Endothelial cell of umbilical vein (primary cell): Measurements from ENCODE around the gene SAP130.

Experiments used
- EZH2 ChIP-seq: IDR thresholded peaks from 2 replicates; pipeline ENCODE4 v1.6.1; 2012; ENCODE audit warnings: borderline replicate concordance, low read depth, mild to moderate bottlenecking, moderate library complexity, low read length, inconsistent platforms; ENCODE audit not compliant: severe bottlenecking
- POLR2A ChIP-seq: IDR thresholded peaks from 2 replicates; pipeline ENCODE4 v1.6.1; 2012; ENCODE audit warnings: low read depth, mild to moderate bottlenecking, control low read depth, low read length
- TF ChIP-seq, protein P1 (sequence below), 2 donors: IDR thresholded peaks; 1 replicate in 1 of 2; 2 replicates in 1 of 2; pipeline ENCODE4 v1.5.1; 2011; ENCODE audit warnings: low read length in 2 of 2, mild to moderate bottlenecking in 2 of 2, moderate library complexity in 2 of 2, control low read depth in 1 of 2, inconsistent platforms in 1 of 2, low read depth in 1 of 2; ENCODE audit not compliant: insufficient read depth in 1 of 2; ENCODE audit errors: extremely low read depth in 1 of 2

DNA sequence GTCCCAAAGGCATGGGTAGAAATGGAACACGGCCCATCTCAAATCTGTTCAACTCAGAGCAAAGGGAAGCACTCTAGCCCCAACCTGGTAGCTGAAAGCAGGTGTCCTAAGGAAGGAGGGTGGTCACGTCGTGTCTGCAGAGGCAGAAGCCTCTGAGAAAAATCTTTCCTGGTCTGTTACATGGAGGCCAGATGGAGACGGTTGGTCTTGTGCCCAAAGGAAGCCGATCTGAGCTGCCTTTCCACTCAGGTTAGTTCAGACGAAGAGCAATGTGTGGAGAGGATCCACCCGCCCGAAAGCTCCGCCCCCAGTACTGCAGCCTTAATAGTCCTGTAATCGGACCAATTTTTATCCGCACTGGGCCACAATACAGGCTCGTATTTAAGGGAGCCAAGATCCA is 87.2 kb downstream of the SAP130 start:
- TF ChIP-seq EZH2 = no peak
- TF ChIP-seq POLR2A = no peak
- TF ChIP-seq, protein P1, sequence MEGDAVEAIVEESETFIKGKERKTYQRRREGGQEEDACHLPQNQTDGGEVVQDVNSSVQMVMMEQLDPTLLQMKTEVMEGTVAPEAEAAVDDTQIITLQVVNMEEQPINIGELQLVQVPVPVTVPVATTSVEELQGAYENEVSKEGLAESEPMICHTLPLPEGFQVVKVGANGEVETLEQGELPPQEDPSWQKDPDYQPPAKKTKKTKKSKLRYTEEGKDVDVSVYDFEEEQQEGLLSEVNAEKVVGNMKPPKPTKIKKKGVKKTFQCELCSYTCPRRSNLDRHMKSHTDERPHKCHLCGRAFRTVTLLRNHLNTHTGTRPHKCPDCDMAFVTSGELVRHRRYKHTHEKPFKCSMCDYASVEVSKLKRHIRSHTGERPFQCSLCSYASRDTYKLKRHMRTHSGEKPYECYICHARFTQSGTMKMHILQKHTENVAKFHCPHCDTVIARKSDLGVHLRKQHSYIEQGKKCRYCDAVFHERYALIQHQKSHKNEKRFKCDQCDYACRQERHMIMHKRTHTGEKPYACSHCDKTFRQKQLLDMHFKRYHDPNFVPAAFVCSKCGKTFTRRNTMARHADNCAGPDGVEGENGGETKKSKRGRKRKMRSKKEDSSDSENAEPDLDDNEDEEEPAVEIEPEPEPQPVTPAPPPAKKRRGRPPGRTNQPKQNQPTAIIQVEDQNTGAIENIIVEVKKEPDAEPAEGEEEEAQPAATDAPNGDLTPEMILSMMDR (IDR thresholded peaks at IDR 0.05; ENCODE audit: extremely low read depth in 1 of 2, insufficient read depth in 1 of 2, low read depth in 1 of 2, low read length in 2 of 2) = no peak
